PC-3 (cell line): Measurements from ENCODE around the gene PCDHA1. TPM values are rescaled to one million over a fixed set of nuclear protein-coding genes. Genes with fewer than 3 reads are reported as not detected.
"Not testable (repeated sequence)": the region's sequence is repeated elsewhere in the genome, so short reads cannot be mapped to it uniquely, and the experiment has no call there.

Experiments
- ATAC-seq: fragments of 200-7000 bp; cut with Tn5 transposase; 2 replicates; pipeline ENCODE4 v1.9.1; 2020; ENCODE audit warnings: mild to moderate bottlenecking, moderate library complexity
- BruUV-seq: library from RNA; stranded (reverse); fragments of 400-500 nt; replicated peaks from 2 replicates; lab custom pipeline; 2021; lab: Mats Ljungman, UMichigan
- CTCF ChIA-PET: fragments of 300-600 bp; sonication (Branson Sonifier 250); formaldehyde crosslinking; loops from one replicate; lab custom pipeline; 2022; ENCODE audit warnings: antibody characterized with exemption; lab: Charles Lee
- POLR2A ChIA-PET: fragments of 300-600 bp; sonication (Branson Sonifier 250); formaldehyde crosslinking; loops from one replicate; lab custom pipeline; 2022; ENCODE audit warnings: antibody characterized with exemption; ENCODE audit not compliant: unreplicated experiment; lab: Charles Lee
- DNase-seq: peaks from one replicate; pipeline ENCODE4 v3.0.0-alpha.2; 2015
- H2AFZ ChIP-seq: fragments of 300-600 bp; sonication (generic); 2 replicates; pipeline ENCODE4 v1.6.0; 2016; ENCODE audit warnings: antibody characterized with exemption, low read length
- H3F3A ChIP-seq: fragments of 300-600 bp; sonication (generic); one replicate; pipeline ENCODE4 v1.6.0; 2017; ENCODE audit warnings: antibody characterized with exemption, low read length, control low read depth, mild to moderate bottlenecking; ENCODE audit not compliant: unreplicated experiment
- H3K27ac ChIP-seq: fragments of 300-600 bp; sonication (generic); 2 replicates; pipeline ENCODE4 v1.5.1; 2016; ENCODE audit warnings: mild to moderate bottlenecking, low read length
- H3K27me3 ChIP-seq: fragments of 300-600 bp; sonication (generic); 2 replicates; pipeline ENCODE4 v1.6.1; 2016; ENCODE audit warnings: low read length, mixed read lengths
- H3K36me3 ChIP-seq: fragments of 300-600 bp; sonication (generic); 2 replicates; pipeline ENCODE4 v1.6.1; 2016; ENCODE audit warnings: low read depth, mixed run types, low read length, mixed read lengths
- H3K4me1 ChIP-seq: fragments of 300-600 bp; sonication (generic); 2 replicates; pipeline ENCODE4 v1.5.1; 2016; ENCODE audit warnings: low read length; ENCODE audit not compliant: insufficient read depth
- H3K4me2 ChIP-seq: fragments of 300-600 bp; sonication (generic); 2 replicates; pipeline ENCODE4 v1.6.0; 2016; ENCODE audit warnings: low read length
- H3K4me3 ChIP-seq: fragments of 300-600 bp; sonication (generic); 2 replicates; pipeline ENCODE4 v1.5.1; 2016; ENCODE audit warnings: mild to moderate bottlenecking, low read length, mixed read lengths
- H3K79me2 ChIP-seq: fragments of 300-600 bp; sonication (generic); 2 replicates; pipeline ENCODE4 v1.6.1; 2017; ENCODE audit warnings: low read length, mixed read lengths
- H3K9ac ChIP-seq: fragments of 300-600 bp; sonication (generic); 2 replicates; pipeline ENCODE4 v1.6.0; 2016; ENCODE audit warnings: mild to moderate bottlenecking, low read length
- H3K9me2 ChIP-seq: fragments of 300-600 bp; sonication (generic); replicated peaks from 2 replicates; pipeline ENCODE4 v1.6.1; 2016; ENCODE audit warnings: mixed run types, low read length, mixed read lengths
- H3K9me3 ChIP-seq: fragments of 300-600 bp; sonication (generic); 2 replicates; pipeline ENCODE4 v1.6.1; 2016; ENCODE audit warnings: low read length, mixed read lengths
- H4K20me1 ChIP-seq: fragments of 300-600 bp; sonication (generic); 2 replicates; pipeline ENCODE4 v1.6.1; 2016; ENCODE audit warnings: low read length, mixed read lengths
- CTCF ChIP-seq: fragments of 300-600 bp; sonication (generic); conservative IDR thresholded peaks from 2 replicates; pipeline ENCODE4 v1.5.1; 2017; ENCODE audit warnings: antibody characterized with exemption, low read depth, mild to moderate bottlenecking, low read length
- EZH2 ChIP-seq: fragments of 300-600 bp; sonication (generic); IDR thresholded peaks from one replicate; pipeline ENCODE4 v1.6.1; 2017; ENCODE audit warnings: antibody characterized with exemption, mild to moderate bottlenecking, low read length; ENCODE audit not compliant: unreplicated experiment
- EZH2phosphoT487 ChIP-seq: fragments of 300-600 bp; sonication (generic); IDR thresholded peaks from 2 replicates; pipeline ENCODE4 v1.6.1; 2018; ENCODE audit warnings: mild to moderate bottlenecking, antibody characterized with exemption, low read length, borderline replicate concordance
- intact Hi-C: fragments of 100-400 bp; cut with micrococcal nuclease; formaldehyde crosslinking; loops from 2 replicates; pipeline ENCODE4 v1.9.0; 2023
- total RNA-seq: library from RNA; depleted of rRNA; stranded (reverse); fragments of >200 nt; gene quantifications from 2 replicates; pipeline ENCODE4 v1.2.3, GENCODE V29; 2014

Gene PCDHA1
- total RNA-seq, 1 experiment from 2014 or later: not detected

GRCh38 chr5:140849831-140850634 lies 64.1 kb downstream of the PCDHA1 start:
- H3K4me1 ChIP-seq, H3K4me3 ChIP-seq, H2AFZ ChIP-seq, H3K9ac ChIP-seq, H3K9me2 ChIP-seq, H3K27me3 ChIP-seq, H4K20me1 ChIP-seq, H3K9me3 ChIP-seq, H3K36me3 ChIP-seq, POLR2A ChIA-PET, CTCF ChIA-PET, BruUV-seq, ATAC-seq, H3K27ac ChIP-seq, H3K4me2 ChIP-seq, H3F3A ChIP-seq, DNase-seq, H3K79me2 ChIP-seq: not testable (repeated sequence)
- intact Hi-C loops: loop anchor here (10.0 kb wide), 1 partner anchor 715 kb away; no protein-coding TSS in a partner anchor

- Histone ChIP-seq H3K27me3 (no peaks in the 10 kb centered on the region), H3K9ac (no peak within 1 kb of the TSS), H3K9me2 (no peaks in the 10 kb centered on the region), H3K4me2 (no peak within 1 kb of the TSS), H3F3A (no peaks in the 10 kb centered on the region), H4K20me1 (no peaks in the 10 kb centered on the region), H3K36me3 (no peaks in the 10 kb centered on the region), H3K4me1 (no peaks in the 10 kb centered on the region), H2AFZ (no peak within 1 kb of the TSS), H3K27ac (no peak within 1 kb of the TSS), H3K9me3 (no peaks in the 10 kb centered on the region), H3K79me2 (no peaks in the 10 kb centered on the region), H3K4me3 (no peak within 1 kb of the TSS)
- ChIA-PET POLR2A (no interaction called here), CTCF (no interaction called here)
- ATAC-seq (no peak), DNase-seq (no peak)
- TF ChIP-seq EZH2 (no peak), EZH2phosphoT487 (no peak), CTCF (peak; percentile 24; the same call in 1 of the 2 replicates)
- BruUV-seq: no TSS peak
- intact Hi-C loops: no loop called here
Observed at GRCh38 chr5:140855772-140856674, 70.1 kb downstream of the PCDHA1 start, which contains the start of gene PCDHA10. TSS of gene PCDHA10 (plus strand) at chr5:140855897. CDS start at chr5:140856049, 152 bp downstream.

GRCh38 chr5:140857177-140857986 lies 71.4 kb downstream of the PCDHA1 start:
- Histone ChIP-seq H3K4me3 (no peak overlapping the region), H3K79me2 (no peaks in the 10 kb centered on the region), H3K9me2 (no peaks in the 10 kb centered on the region), H2AFZ (no peak overlapping the region), H3K27ac (no peak overlapping the region), H3K36me3 (no peaks in the 10 kb centered on the region), H4K20me1 (no peaks in the 10 kb centered on the region), H3K4me2 (no peak overlapping the region), H3K9ac (no peak overlapping the region), H3K9me3 (no peaks in the 10 kb centered on the region), H3K4me1 (no peaks in the 10 kb centered on the region), H3F3A (no peaks in the 10 kb centered on the region), H3K27me3 (no peaks in the 10 kb centered on the region)
- TF ChIP-seq CTCF (no peak), EZH2phosphoT487 (no peak), EZH2 (no peak)
- DNase-seq (no peak), ATAC-seq (no peak)
- intact Hi-C loops: no loop called here
- ChIA-PET POLR2A (no interaction called here), CTCF (no interaction called here)
- no TSS peak for BruUV-seq
